Measurements from ENCODE around the gene CCDC127. TPM values are rescaled to one million over a fixed set of nuclear protein-coding genes. Genes with fewer than 3 reads are reported as not detected.

The CCDC127 gene
- total RNA-seq, 1 experiment from 2014 or later: 24.1 TPM

DNA sequence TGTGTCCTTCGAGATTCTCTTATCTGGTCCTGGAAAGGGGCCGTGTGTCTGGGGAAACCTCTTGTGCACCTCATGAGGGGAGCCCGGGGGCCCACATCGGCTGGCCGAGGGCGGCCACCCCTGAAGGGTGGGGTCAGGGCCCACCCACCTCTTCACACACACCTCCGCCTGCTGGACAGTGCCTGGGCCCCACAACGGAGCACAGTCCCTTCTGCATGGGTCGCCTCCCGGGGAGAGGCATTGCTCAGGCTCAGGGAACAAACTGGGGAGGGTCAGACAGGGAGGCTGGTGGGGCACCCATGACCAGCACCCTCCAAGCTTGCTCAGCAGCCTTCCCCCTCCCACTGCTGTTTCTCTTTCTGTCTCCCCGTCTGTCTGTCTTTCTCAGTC lies 28.0 kb downstream of the CCDC127 start:
- Histone ChIP-seq H3K9me2 (ENCODE audit: insufficient read depth) (no peaks in the 10 kb centered on the region), H3K4me3 (no peak overlapping the region), H4K20me1 (ENCODE audit: insufficient read depth) (no peaks in the 10 kb centered on the region), H3K27me3 (ENCODE audit: insufficient read depth, low read depth) (peaks cover 69% of the 10 kb centered on the region), H3K4me2 (no peak overlapping the region), H3K36me3 (ENCODE audit: low read depth) (no peaks in the 10 kb centered on the region), H3K4me1 (replicated peaks; ENCODE audit: insufficient read depth) (no peaks in the 10 kb centered on the region), H2AFZ (no peak overlapping the region), H3F3A (ENCODE audit: insufficient read depth, low read depth) (no peaks in the 10 kb centered on the region), H3K9me3 (ENCODE audit: insufficient read depth, low read depth) (no peaks in the 10 kb centered on the region), H3K79me2 (ENCODE audit: low read depth) (no peaks in the 10 kb centered on the region), H3K27ac (no peak overlapping the region)
- ChIA-PET CTCF (no interaction called here), POLR2A (ENCODE audit: unreplicated experiment) (no interaction called here)
- BruUV-seq (replicated peaks): no TSS peak
- intact Hi-C loops (cut with micrococcal nuclease; ENCODE audit: unreplicated experiment): loop anchor here (2.0 kb wide), 2 partner anchors 29 to 241 kb away; partner anchors contain the start of genes CCDC127 and SDHA
- DNase-seq: no peak
- TF ChIP-seq, protein P1, sequence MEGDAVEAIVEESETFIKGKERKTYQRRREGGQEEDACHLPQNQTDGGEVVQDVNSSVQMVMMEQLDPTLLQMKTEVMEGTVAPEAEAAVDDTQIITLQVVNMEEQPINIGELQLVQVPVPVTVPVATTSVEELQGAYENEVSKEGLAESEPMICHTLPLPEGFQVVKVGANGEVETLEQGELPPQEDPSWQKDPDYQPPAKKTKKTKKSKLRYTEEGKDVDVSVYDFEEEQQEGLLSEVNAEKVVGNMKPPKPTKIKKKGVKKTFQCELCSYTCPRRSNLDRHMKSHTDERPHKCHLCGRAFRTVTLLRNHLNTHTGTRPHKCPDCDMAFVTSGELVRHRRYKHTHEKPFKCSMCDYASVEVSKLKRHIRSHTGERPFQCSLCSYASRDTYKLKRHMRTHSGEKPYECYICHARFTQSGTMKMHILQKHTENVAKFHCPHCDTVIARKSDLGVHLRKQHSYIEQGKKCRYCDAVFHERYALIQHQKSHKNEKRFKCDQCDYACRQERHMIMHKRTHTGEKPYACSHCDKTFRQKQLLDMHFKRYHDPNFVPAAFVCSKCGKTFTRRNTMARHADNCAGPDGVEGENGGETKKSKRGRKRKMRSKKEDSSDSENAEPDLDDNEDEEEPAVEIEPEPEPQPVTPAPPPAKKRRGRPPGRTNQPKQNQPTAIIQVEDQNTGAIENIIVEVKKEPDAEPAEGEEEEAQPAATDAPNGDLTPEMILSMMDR (conservative IDR thresholded peaks at IDR 0.05): no peak
- no peak for TF ChIP-seq EZH2 (IDR thresholded peaks at IDR 0.05; ENCODE audit: low read depth)

DNA sequence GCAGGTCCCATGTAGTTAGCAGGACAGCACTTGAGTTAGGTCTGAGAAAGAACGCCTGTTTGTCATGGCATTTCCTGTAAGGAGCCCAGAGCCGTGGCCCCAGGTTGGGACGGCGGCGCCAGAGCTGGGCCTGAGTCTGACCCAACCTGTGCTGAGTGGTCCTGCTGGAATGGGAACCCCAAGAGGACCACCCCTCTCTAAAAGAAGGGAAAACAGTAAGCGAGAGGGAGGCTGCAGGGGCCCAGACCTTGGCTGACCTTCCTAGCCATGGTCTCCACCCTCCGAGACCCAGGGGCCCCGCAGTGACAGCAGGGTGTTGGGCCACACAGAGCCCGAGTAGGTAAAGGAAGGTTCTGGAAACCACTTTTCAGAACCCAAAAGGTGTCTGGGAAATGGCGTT lies 28.5 kb downstream of the CCDC127 start:
- H3K4me2 ChIP-seq: no peak overlapping the region
- no peak overlapping the region for H3K27ac ChIP-seq
- ChIA-PET POLR2A (ENCODE audit: unreplicated experiment) (no interaction called here), CTCF (no interaction called here)
- DNase-seq: no peak
- peaks cover 72% of the 10 kb centered on the region for H3K27me3 ChIP-seq (ENCODE audit: insufficient read depth, low read depth)
- H4K20me1 ChIP-seq (ENCODE audit: insufficient read depth): no peaks in the 10 kb centered on the region
- H3K36me3 ChIP-seq (ENCODE audit: low read depth): no peaks in the 10 kb centered on the region
- no peaks in the 10 kb centered on the region for H3F3A ChIP-seq (ENCODE audit: insufficient read depth, low read depth)
- H3K9me2 ChIP-seq (ENCODE audit: insufficient read depth): no peaks in the 10 kb centered on the region
- H3K4me1 ChIP-seq (replicated peaks; ENCODE audit: insufficient read depth): no peaks in the 10 kb centered on the region
- H3K79me2 ChIP-seq (ENCODE audit: low read depth): no peaks in the 10 kb centered on the region
- H3K9me3 ChIP-seq (ENCODE audit: insufficient read depth, low read depth): no peaks in the 10 kb centered on the region
- intact Hi-C loops (cut with micrococcal nuclease; ENCODE audit: unreplicated experiment): loop anchor here (2.0 kb wide), 2 partner anchors 29 to 241 kb away; partner anchors contain the start of genes CCDC127 and SDHA
- no TSS peak for BruUV-seq (replicated peaks)
- TF ChIP-seq, protein P1 (conservative IDR thresholded peaks at IDR 0.05): no peak
- TF ChIP-seq EZH2 (IDR thresholded peaks at IDR 0.05; ENCODE audit: low read depth): no peak
- H3K4me3 ChIP-seq: no peak overlapping the region
- H2AFZ ChIP-seq: no peak overlapping the region

DNA sequence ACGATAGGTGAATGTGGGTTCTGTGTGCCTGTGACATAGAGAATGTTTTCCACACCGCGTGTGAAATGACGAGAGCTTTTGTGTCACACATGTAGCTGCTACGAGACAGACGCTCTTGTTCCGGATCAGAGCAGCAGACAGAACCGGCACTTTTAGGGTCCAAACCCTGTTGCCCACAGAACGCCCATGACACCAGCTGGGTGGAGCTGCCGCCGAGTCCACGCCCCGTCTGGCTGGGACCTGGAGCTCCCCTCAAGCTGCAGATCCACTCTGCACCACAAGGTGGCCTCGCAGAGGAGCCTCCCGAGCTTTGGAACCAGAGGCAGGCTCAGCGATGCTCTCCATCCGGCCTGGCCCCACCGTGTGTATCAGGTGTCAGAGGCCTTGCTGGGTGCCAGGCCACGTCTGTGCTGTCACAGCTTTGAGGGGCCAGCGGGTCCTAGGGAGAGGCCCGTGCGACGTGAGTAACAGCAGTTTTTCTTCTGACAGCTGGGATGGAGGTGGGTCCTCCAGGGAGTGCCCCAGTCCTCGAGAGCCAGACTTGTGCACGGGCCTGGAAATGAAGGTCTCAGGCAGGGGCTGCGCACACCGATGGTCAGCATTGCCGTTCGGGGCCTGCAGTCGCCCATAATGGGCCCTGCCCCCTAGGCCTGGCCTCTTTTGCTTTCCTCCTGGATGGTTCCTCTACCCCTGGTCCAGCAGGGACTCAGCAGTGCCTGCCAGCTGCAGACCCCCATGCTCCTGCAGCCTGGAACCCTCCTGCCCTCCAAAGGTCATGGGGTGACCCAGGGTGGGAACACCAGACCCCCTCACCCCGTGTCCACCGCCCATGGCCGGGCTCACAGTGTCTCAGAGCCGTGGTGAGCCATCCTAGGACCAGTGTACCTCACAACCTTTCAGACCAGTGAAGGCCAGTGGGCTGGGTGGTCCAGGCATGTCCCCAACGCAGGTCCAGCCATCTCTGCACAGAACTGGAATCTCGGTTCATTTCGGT lies 29.2 kb downstream of the CCDC127 start:
- Histone ChIP-seq H3F3A (ENCODE audit: insufficient read depth, low read depth) (no peaks in the 10 kb centered on the region), H3K4me3 (no peak overlapping the region), H3K4me2 (peak overlapping the region; percentile 44), H3K4me1 (replicated peaks; ENCODE audit: insufficient read depth) (no peaks in the 10 kb centered on the region), H3K36me3 (ENCODE audit: low read depth) (no peaks in the 10 kb centered on the region), H3K27ac (no peak overlapping the region), H2AFZ (no peak overlapping the region), H3K9me3 (ENCODE audit: insufficient read depth, low read depth) (no peaks in the 10 kb centered on the region), H3K9me2 (ENCODE audit: insufficient read depth) (no peaks in the 10 kb centered on the region), H4K20me1 (ENCODE audit: insufficient read depth) (no peaks in the 10 kb centered on the region), H3K27me3 (ENCODE audit: insufficient read depth, low read depth) (peaks cover 76% of the 10 kb centered on the region), H3K79me2 (ENCODE audit: low read depth) (no peaks in the 10 kb centered on the region)
- intact Hi-C loops (cut with micrococcal nuclease; ENCODE audit: unreplicated experiment): loop anchor here (2.0 kb wide), 2 partner anchors 30 to 242 kb away; partner anchors contain the start of genes CCDC127 and SDHA
- DNase-seq: peak; percentile 76 to 98
- POLR2A ChIA-PET (ENCODE audit: unreplicated experiment): interaction anchor here (0.6 to 0.9 kb wide), 8 partner anchors 15 to 973 kb away, joined by 3 to 6 read pairs (median 4); partner anchors contain the start of gene PDCD6
- CTCF ChIA-PET: interaction anchor here (0.5 to 1.2 kb wide), 11 partner anchors 9 to 258 kb away, joined by 3 to 6 read pairs (median 4); partner anchors contain the start of genes CCDC127, EXOC3, PDCD6 and SDHA
- BruUV-seq (replicated peaks): no TSS peak
- TF ChIP-seq, protein P1 (conservative IDR thresholded peaks at IDR 0.05): peak; percentile 100
- TF ChIP-seq EZH2 (IDR thresholded peaks at IDR 0.05; ENCODE audit: low read depth): no peak

Data from PC-9 (cell line).